ENCODE measurements around the gene DNM3.

DNM3 gene

GRCh38 chr1:172416496-172417035 lies 575.3 kb downstream of the DNM3 start:
- H3K4me3 ChIP-seq (ENCODE audit: low read depth, low read length, poor library complexity, severe bottlenecking) = no peak overlapping the region
- H4K20me1 ChIP-seq (ENCODE audit: insufficient read depth, low read length) = no peaks in the 10 kb centered on the region
- TF ChIP-seq, protein P1, sequence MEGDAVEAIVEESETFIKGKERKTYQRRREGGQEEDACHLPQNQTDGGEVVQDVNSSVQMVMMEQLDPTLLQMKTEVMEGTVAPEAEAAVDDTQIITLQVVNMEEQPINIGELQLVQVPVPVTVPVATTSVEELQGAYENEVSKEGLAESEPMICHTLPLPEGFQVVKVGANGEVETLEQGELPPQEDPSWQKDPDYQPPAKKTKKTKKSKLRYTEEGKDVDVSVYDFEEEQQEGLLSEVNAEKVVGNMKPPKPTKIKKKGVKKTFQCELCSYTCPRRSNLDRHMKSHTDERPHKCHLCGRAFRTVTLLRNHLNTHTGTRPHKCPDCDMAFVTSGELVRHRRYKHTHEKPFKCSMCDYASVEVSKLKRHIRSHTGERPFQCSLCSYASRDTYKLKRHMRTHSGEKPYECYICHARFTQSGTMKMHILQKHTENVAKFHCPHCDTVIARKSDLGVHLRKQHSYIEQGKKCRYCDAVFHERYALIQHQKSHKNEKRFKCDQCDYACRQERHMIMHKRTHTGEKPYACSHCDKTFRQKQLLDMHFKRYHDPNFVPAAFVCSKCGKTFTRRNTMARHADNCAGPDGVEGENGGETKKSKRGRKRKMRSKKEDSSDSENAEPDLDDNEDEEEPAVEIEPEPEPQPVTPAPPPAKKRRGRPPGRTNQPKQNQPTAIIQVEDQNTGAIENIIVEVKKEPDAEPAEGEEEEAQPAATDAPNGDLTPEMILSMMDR (IDR thresholded peaks at IDR 0.05; ENCODE audit: low read length) = no peak
- no peak for TF ChIP-seq EZH2 (IDR thresholded peaks at IDR 0.05; ENCODE audit: borderline replicate concordance, low read length)
- H3K36me3 ChIP-seq (ENCODE audit: insufficient read depth, low read length) = no peaks in the 10 kb centered on the region
- H3K9me2 ChIP-seq (ENCODE audit: low read depth, low read length) = no peaks in the 10 kb centered on the region
- no peaks in the 10 kb centered on the region for H3K27me3 ChIP-seq (ENCODE audit: insufficient read depth, low read length)
- H3K4me2 ChIP-seq (ENCODE audit: low read length) = no peak overlapping the region
- no peaks in the 10 kb centered on the region for H3F3A ChIP-seq (ENCODE audit: insufficient read depth, low read length)
- no peak overlapping the region for H3K27ac ChIP-seq (ENCODE audit: low read depth, low read length, poor library complexity, severe bottlenecking)
- no peak overlapping the region for H3K9ac ChIP-seq (ENCODE audit: low read length)
- no peaks in the 10 kb centered on the region for H3K4me1 ChIP-seq (ENCODE audit: insufficient read depth, low read length, severe bottlenecking)
- no peaks in the 10 kb centered on the region for H3K79me2 ChIP-seq (ENCODE audit: insufficient read depth, low read length)
- H3K9me3 ChIP-seq (ENCODE audit: low read length) = no peaks in the 10 kb centered on the region
- H2AFZ ChIP-seq (ENCODE audit: low read length) = no peak overlapping the region

- H2AFZ ChIP-seq (ENCODE audit: low read length) = no peak overlapping the region
- no peaks in the 10 kb centered on the region for H3K9me2 ChIP-seq (ENCODE audit: low read depth, low read length)
- H3K4me2 ChIP-seq (ENCODE audit: low read length) = no peak overlapping the region
- H3K4me1 ChIP-seq (ENCODE audit: insufficient read depth, low read length, severe bottlenecking) = no peaks in the 10 kb centered on the region
- no peaks in the 10 kb centered on the region for H3K9me3 ChIP-seq (ENCODE audit: low read length)
- H3K79me2 ChIP-seq (ENCODE audit: insufficient read depth, low read length) = no peaks in the 10 kb centered on the region
- H3K27ac ChIP-seq (ENCODE audit: low read depth, low read length, poor library complexity, severe bottlenecking) = no peak overlapping the region
- H3K36me3 ChIP-seq (ENCODE audit: insufficient read depth, low read length) = no peaks in the 10 kb centered on the region
- H3F3A ChIP-seq (ENCODE audit: insufficient read depth, low read length) = no peaks in the 10 kb centered on the region
- H3K27me3 ChIP-seq (ENCODE audit: insufficient read depth, low read length) = no peaks in the 10 kb centered on the region
- no peaks in the 10 kb centered on the region for H4K20me1 ChIP-seq (ENCODE audit: insufficient read depth, low read length)
- no peak for TF ChIP-seq EZH2 (IDR thresholded peaks at IDR 0.05; ENCODE audit: borderline replicate concordance, low read length)
- TF ChIP-seq, protein P1 (IDR thresholded peaks at IDR 0.05; ENCODE audit: low read length) = no peak
- H3K4me3 ChIP-seq (ENCODE audit: low read depth, low read length, poor library complexity, severe bottlenecking) = no peak overlapping the region
- H3K9ac ChIP-seq (ENCODE audit: low read length) = no peak overlapping the region
These were observed 576.3 kb downstream of the DNM3 start for GRCh38 chr1:172417557-172417956.

DNA sequence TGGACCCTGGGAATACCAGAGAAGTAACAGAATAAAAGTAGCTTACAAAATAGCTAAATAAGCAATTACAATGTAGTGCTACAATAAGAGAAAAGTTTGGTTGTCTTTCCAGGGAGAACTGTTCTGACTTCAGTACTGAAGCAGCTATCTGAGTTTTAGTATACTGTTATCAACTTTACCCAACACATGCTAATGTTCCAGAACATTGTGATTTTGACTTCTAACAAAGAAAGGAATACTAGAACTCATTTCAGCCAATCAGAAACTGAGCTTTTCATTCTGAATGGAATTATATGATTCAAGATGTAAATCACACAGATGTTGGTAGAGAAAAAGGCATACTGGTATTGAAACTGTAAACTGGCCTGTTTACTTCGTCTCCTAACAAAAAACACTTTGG lies 579.1 kb downstream of the DNM3 start, which contains the start of gene C1orf105:
TSS of gene C1orf105 (plus strand) at position 301 of the 400 bp plus-strand sequence. CDS start 201 bp downstream, outside the sequence.
- H3K79me2 ChIP-seq (ENCODE audit: insufficient read depth, low read length) = no peaks in the 10 kb centered on the region
- H3K36me3 ChIP-seq (ENCODE audit: insufficient read depth, low read length) = no peaks in the 10 kb centered on the region
- H3K4me1 ChIP-seq (ENCODE audit: insufficient read depth, low read length, severe bottlenecking) = no peaks in the 10 kb centered on the region
- H3K4me3 ChIP-seq (ENCODE audit: low read depth, low read length, poor library complexity, severe bottlenecking) = no peak within 1 kb of the TSS
- TF ChIP-seq, protein P1 (IDR thresholded peaks at IDR 0.05; ENCODE audit: low read length) = no peak
- no peak for TF ChIP-seq EZH2 (IDR thresholded peaks at IDR 0.05; ENCODE audit: borderline replicate concordance, low read length)
- H3K9ac ChIP-seq (ENCODE audit: low read length) = no peak within 1 kb of the TSS
- H4K20me1 ChIP-seq (ENCODE audit: insufficient read depth, low read length) = no peaks in the 10 kb centered on the region
- H3K9me3 ChIP-seq (ENCODE audit: low read length) = no peaks in the 10 kb centered on the region
- no peak within 1 kb of the TSS for H3K4me2 ChIP-seq (ENCODE audit: low read length)
- H3K27me3 ChIP-seq (ENCODE audit: insufficient read depth, low read length) = no peaks in the 10 kb centered on the region
- H3K27ac ChIP-seq (ENCODE audit: low read depth, low read length, poor library complexity, severe bottlenecking) = no peak within 1 kb of the TSS
- no peak within 1 kb of the TSS for H2AFZ ChIP-seq (ENCODE audit: low read length)
- no peaks in the 10 kb centered on the region for H3K9me2 ChIP-seq (ENCODE audit: low read depth, low read length)
- no peaks in the 10 kb centered on the region for H3F3A ChIP-seq (ENCODE audit: insufficient read depth, low read length)

All from OCI-LY1 (cell line).